PC-3 (cell line): Measurements from ENCODE around the gene GLYAT. TPM values are rescaled to one million over a fixed set of nuclear protein-coding genes. Genes with fewer than 3 reads are reported as not detected.

Experiments used
- ATAC-seq: fragments of 200-7000 bp; cut with Tn5 transposase; 2 replicates; pipeline ENCODE4 v1.9.1; 2020; ENCODE audit warnings: mild to moderate bottlenecking, moderate library complexity
- BruUV-seq: library from RNA; stranded (reverse); fragments of 400-500 nt; replicated peaks from 2 replicates; lab custom pipeline; 2021; lab: Mats Ljungman, UMichigan
- CTCF ChIA-PET: fragments of 300-600 bp; sonication (Branson Sonifier 250); formaldehyde crosslinking; loops from one replicate; lab custom pipeline; 2022; ENCODE audit warnings: antibody characterized with exemption; lab: Charles Lee
- POLR2A ChIA-PET: fragments of 300-600 bp; sonication (Branson Sonifier 250); formaldehyde crosslinking; loops from one replicate; lab custom pipeline; 2022; ENCODE audit warnings: antibody characterized with exemption; ENCODE audit not compliant: unreplicated experiment; lab: Charles Lee
- DNase-seq: peaks from one replicate; pipeline ENCODE4 v3.0.0-alpha.2; 2015
- H2AFZ ChIP-seq: fragments of 300-600 bp; sonication (generic); 2 replicates; pipeline ENCODE4 v1.6.0; 2016; ENCODE audit warnings: antibody characterized with exemption, low read length
- H3F3A ChIP-seq: fragments of 300-600 bp; sonication (generic); one replicate; pipeline ENCODE4 v1.6.0; 2017; ENCODE audit warnings: antibody characterized with exemption, low read length, control low read depth, mild to moderate bottlenecking; ENCODE audit not compliant: unreplicated experiment
- H3K27ac ChIP-seq: fragments of 300-600 bp; sonication (generic); 2 replicates; pipeline ENCODE4 v1.5.1; 2016; ENCODE audit warnings: mild to moderate bottlenecking, low read length
- H3K27me3 ChIP-seq: fragments of 300-600 bp; sonication (generic); 2 replicates; pipeline ENCODE4 v1.6.1; 2016; ENCODE audit warnings: low read length, mixed read lengths
- H3K36me3 ChIP-seq: fragments of 300-600 bp; sonication (generic); 2 replicates; pipeline ENCODE4 v1.6.1; 2016; ENCODE audit warnings: low read depth, mixed run types, low read length, mixed read lengths
- H3K4me1 ChIP-seq: fragments of 300-600 bp; sonication (generic); 2 replicates; pipeline ENCODE4 v1.5.1; 2016; ENCODE audit warnings: low read length; ENCODE audit not compliant: insufficient read depth
- H3K4me2 ChIP-seq: fragments of 300-600 bp; sonication (generic); 2 replicates; pipeline ENCODE4 v1.6.0; 2016; ENCODE audit warnings: low read length
- H3K4me3 ChIP-seq: fragments of 300-600 bp; sonication (generic); 2 replicates; pipeline ENCODE4 v1.5.1; 2016; ENCODE audit warnings: mild to moderate bottlenecking, low read length, mixed read lengths
- H3K79me2 ChIP-seq: fragments of 300-600 bp; sonication (generic); 2 replicates; pipeline ENCODE4 v1.6.1; 2017; ENCODE audit warnings: low read length, mixed read lengths
- H3K9ac ChIP-seq: fragments of 300-600 bp; sonication (generic); 2 replicates; pipeline ENCODE4 v1.6.0; 2016; ENCODE audit warnings: mild to moderate bottlenecking, low read length
- H3K9me2 ChIP-seq: fragments of 300-600 bp; sonication (generic); replicated peaks from 2 replicates; pipeline ENCODE4 v1.6.1; 2016; ENCODE audit warnings: mixed run types, low read length, mixed read lengths
- H3K9me3 ChIP-seq: fragments of 300-600 bp; sonication (generic); 2 replicates; pipeline ENCODE4 v1.6.1; 2016; ENCODE audit warnings: low read length, mixed read lengths
- H4K20me1 ChIP-seq: fragments of 300-600 bp; sonication (generic); 2 replicates; pipeline ENCODE4 v1.6.1; 2016; ENCODE audit warnings: low read length, mixed read lengths
- EZH2 ChIP-seq: fragments of 300-600 bp; sonication (generic); IDR thresholded peaks from one replicate; pipeline ENCODE4 v1.6.1; 2017; ENCODE audit warnings: antibody characterized with exemption, mild to moderate bottlenecking, low read length; ENCODE audit not compliant: unreplicated experiment
- EZH2phosphoT487 ChIP-seq: fragments of 300-600 bp; sonication (generic); IDR thresholded peaks from 2 replicates; pipeline ENCODE4 v1.6.1; 2018; ENCODE audit warnings: mild to moderate bottlenecking, antibody characterized with exemption, low read length, borderline replicate concordance
- intact Hi-C: fragments of 100-400 bp; cut with micrococcal nuclease; formaldehyde crosslinking; loops from 2 replicates; pipeline ENCODE4 v1.9.0; 2023
- total RNA-seq: library from RNA; depleted of rRNA; stranded (reverse); fragments of >200 nt; gene quantifications from 2 replicates; pipeline ENCODE4 v1.2.3, GENCODE V29; 2014
- TF ChIP-seq, protein P1 (sequence below): fragments of 300-600 bp; sonication (generic); conservative IDR thresholded peaks from 2 replicates; pipeline ENCODE4 v1.5.1; 2017; ENCODE audit warnings: antibody characterized with exemption, low read depth, mild to moderate bottlenecking, low read length

GLYAT gene
- total RNA-seq, 1 experiment from 2014 or later = not detected

DNA sequence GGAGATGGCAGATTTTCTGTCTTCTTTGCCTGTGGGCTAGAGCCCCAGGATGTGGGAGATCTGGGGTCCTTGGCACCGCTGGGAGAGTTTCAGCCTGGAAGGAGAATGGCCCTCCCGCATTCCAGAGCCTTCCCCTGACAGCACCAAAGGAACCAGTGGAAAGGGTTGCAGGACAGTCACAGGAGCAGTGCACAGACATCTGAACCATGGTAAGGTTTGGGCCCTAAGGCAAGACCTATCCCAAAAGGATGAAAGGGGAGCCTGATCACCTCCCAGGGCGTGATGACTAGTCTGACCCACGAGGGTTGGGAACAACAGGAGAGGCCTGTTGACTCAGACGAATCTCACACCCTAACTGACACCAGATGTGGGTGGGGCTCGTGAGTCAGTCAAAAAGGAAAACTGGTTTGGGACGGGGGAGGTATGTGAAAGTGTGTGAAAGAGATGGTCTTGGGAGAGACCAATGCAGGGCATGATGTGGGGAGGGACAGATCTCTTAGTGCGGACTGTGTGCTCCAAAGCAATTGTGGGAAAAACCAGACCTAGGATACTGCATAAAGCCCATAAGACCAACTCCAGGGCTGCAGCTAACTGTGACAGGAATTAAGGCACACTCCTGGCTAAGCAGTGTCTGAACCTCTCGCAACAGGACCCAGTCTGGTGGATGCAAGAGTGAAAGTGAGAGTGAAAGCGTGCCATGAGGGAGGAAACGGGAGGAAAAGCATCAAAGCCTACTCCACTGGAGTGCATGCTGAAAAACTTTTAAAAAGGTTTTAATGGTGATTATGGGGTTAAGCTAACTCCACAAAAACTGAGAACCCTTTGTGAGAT lies 39.1 kb upstream of the GLYAT start:
- H3F3A ChIP-seq = no peaks in the 10 kb centered on the region
- intact Hi-C loops = no loop called here
- H3K4me2 ChIP-seq = peak overlapping the region; percentile 74
- peak overlapping the region; percentile 58 for H2AFZ ChIP-seq
- ATAC-seq (peak; percentile 87), DNase-seq (peak; percentile 99)
- CTCF ChIA-PET = no interaction called here
- peak overlapping the region; percentile 40 for H3K4me3 ChIP-seq
- POLR2A ChIA-PET = no interaction called here
- H3K79me2 ChIP-seq = no peaks in the 10 kb centered on the region
- H3K9me3 ChIP-seq = no peaks in the 10 kb centered on the region
- no peaks in the 10 kb centered on the region for H3K27me3 ChIP-seq
- H3K36me3 ChIP-seq = no peaks in the 10 kb centered on the region
- H3K9me2 ChIP-seq = no peaks in the 10 kb centered on the region
- no peaks in the 10 kb centered on the region for H4K20me1 ChIP-seq
- peaks cover 25% of the 10 kb centered on the region for H3K4me1 ChIP-seq
- TF ChIP-seq EZH2 (no peak), EZH2phosphoT487 (no peak)
- TF ChIP-seq, protein P1, sequence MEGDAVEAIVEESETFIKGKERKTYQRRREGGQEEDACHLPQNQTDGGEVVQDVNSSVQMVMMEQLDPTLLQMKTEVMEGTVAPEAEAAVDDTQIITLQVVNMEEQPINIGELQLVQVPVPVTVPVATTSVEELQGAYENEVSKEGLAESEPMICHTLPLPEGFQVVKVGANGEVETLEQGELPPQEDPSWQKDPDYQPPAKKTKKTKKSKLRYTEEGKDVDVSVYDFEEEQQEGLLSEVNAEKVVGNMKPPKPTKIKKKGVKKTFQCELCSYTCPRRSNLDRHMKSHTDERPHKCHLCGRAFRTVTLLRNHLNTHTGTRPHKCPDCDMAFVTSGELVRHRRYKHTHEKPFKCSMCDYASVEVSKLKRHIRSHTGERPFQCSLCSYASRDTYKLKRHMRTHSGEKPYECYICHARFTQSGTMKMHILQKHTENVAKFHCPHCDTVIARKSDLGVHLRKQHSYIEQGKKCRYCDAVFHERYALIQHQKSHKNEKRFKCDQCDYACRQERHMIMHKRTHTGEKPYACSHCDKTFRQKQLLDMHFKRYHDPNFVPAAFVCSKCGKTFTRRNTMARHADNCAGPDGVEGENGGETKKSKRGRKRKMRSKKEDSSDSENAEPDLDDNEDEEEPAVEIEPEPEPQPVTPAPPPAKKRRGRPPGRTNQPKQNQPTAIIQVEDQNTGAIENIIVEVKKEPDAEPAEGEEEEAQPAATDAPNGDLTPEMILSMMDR = no peak
- peak overlapping the region; percentile 78 for H3K27ac ChIP-seq
- BruUV-seq = no TSS peak
- peak overlapping the region; percentile 47; the same call in 1 of the 2 replicates for H3K9ac ChIP-seq

DNA sequence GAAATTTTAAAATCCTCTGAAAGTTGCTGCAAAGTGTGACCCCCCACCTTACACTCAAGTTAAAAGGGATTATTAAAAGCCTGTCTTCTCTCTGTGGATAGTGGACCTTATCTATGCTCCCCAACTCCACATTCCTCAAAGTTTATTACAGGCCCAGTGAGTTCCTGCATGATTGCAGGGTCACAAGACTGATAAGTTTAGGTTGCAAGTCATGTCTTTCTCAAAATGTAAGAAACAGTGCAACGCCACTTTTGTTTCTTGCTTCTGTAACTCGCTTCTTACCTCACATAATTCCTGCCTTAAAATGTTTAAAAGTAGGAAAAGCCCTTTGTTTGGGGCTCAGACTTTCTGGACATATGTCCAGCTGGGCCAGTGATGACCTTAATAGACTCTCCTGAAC lies 38.4 kb upstream of the GLYAT start:
- peak overlapping the region; percentile 74 for H3K4me2 ChIP-seq

More for the DNA sequence above, 38.4 kb upstream of the GLYAT start:
- Histone ChIP-seq H3F3A (no peaks in the 10 kb centered on the region), H2AFZ (0 out of 2 replicates have a peak overlapping the region, but pooled peaks have one; percentile 19), H3K4me3 (peak overlapping the region; percentile 34), H3K27ac (peak overlapping the region; percentile 78), H3K79me2 (no peaks in the 10 kb centered on the region), H4K20me1 (no peaks in the 10 kb centered on the region), H3K36me3 (no peaks in the 10 kb centered on the region), H3K4me1 (peaks cover 25% of the 10 kb centered on the region), H3K9me3 (no peaks in the 10 kb centered on the region), H3K9ac (peak overlapping the region; percentile 46; the same call in 1 of the 2 replicates), H3K9me2 (no peaks in the 10 kb centered on the region), H3K27me3 (no peaks in the 10 kb centered on the region)
- intact Hi-C loops = no loop called here
- BruUV-seq = no TSS peak
- DNase-seq (no peak), ATAC-seq (no peak)
- TF ChIP-seq, protein P1 = no peak
- TF ChIP-seq EZH2phosphoT487 (no peak), EZH2 (no peak)
- ChIA-PET POLR2A (no interaction called here), CTCF (no interaction called here)
